Hepatocyte (in vitro differentiated cells): ENCODE data around the gene ANKRD31. TPM values are rescaled to one million over a fixed set of nuclear protein-coding genes. Genes with fewer than 3 reads are reported as not detected.

ENCODE experiments used
- DNase-seq: peaks from one replicate; pipeline ENCODE4 v3.0.0-alpha.2; 2016; ENCODE audit warnings: low spot score
- H2AFZ ChIP-seq: fragments of 200-600 bp; sonication (generic); 2 replicates; pipeline ENCODE4 v1.6.0; 2016; ENCODE audit warnings: antibody characterized with exemption, mild to moderate bottlenecking
- H3K27ac ChIP-seq: fragments of 200-600 bp; sonication (generic); 2 replicates; pipeline ENCODE4 v1.5.1; 2016; ENCODE audit warnings: mild to moderate bottlenecking
- H3K27me3 ChIP-seq: fragments of 200-600 bp; sonication (generic); 2 replicates; pipeline ENCODE4 v1.6.1; 2016
- H3K36me3 ChIP-seq: fragments of 200-600 bp; sonication (generic); replicated peaks from 2 replicates; pipeline ENCODE4 v1.5.1; 2016; ENCODE audit warnings: low read depth; ENCODE audit not compliant: insufficient read depth
- H3K4me1 ChIP-seq: fragments of 200-600 bp; sonication (generic); 2 replicates; pipeline ENCODE4 v1.5.1; 2016; ENCODE audit warnings: mild to moderate bottlenecking, moderate library complexity; ENCODE audit not compliant: insufficient read depth
- H3K4me2 ChIP-seq: fragments of 200-600 bp; sonication (generic); 2 replicates; pipeline ENCODE4 v1.6.0; 2016
- H3K4me3 ChIP-seq: fragments of 200-600 bp; sonication (generic); 2 replicates; pipeline ENCODE4 v1.5.1; 2016; ENCODE audit warnings: mild to moderate bottlenecking
- H3K79me2 ChIP-seq: fragments of 200-600 bp; sonication (generic); 2 replicates; pipeline ENCODE4 v1.6.0; 2017; ENCODE audit warnings: mild to moderate bottlenecking
- H3K9me2 ChIP-seq: fragments of 200-600 bp; sonication (generic); replicated peaks from 2 replicates; pipeline ENCODE4 v1.6.0; 2017; ENCODE audit warnings: mild to moderate bottlenecking; ENCODE audit not compliant: insufficient read depth
- H3K9me3 ChIP-seq: fragments of 200-600 bp; sonication (generic); 2 replicates; pipeline ENCODE4 v1.5.1; 2016; ENCODE audit warnings: low read depth, mild to moderate bottlenecking
- H4K20me1 ChIP-seq: fragments of 200-600 bp; sonication (generic); 2 replicates; pipeline ENCODE4 v1.6.0; 2016; ENCODE audit warnings: mild to moderate bottlenecking; ENCODE audit not compliant: insufficient read depth, poor library complexity, severe bottlenecking
- CTCF ChIP-seq: fragments of 200-600 bp; sonication (generic); IDR thresholded peaks from 2 replicates; pipeline ENCODE4 v1.5.1; 2016; ENCODE audit warnings: antibody characterized with exemption, mild to moderate bottlenecking; ENCODE audit not compliant: poor library complexity
- EZH2 ChIP-seq: fragments of 200-600 bp; sonication (generic); IDR thresholded peaks from 2 replicates; pipeline ENCODE4 v1.6.1; 2016; ENCODE audit warnings: antibody characterized with exemption, mild to moderate bottlenecking, borderline replicate concordance
- EZH2phosphoT487 ChIP-seq: fragments of 200-600 bp; sonication (generic); IDR thresholded peaks from one replicate; pipeline ENCODE4 v1.6.1; 2018; ENCODE audit warnings: antibody characterized with exemption, mild to moderate bottlenecking, low read depth, moderate library complexity; ENCODE audit not compliant: unreplicated experiment, severe bottlenecking
- WGBS: methylation state at CpG from one replicate; pipeline ENCODE4 v1.1.6; 2016; ENCODE audit warnings: low lambda C conversion rate; ENCODE audit errors: missing lambda C conversion rate; 5-methylcytosine and 5-hydroxymethylcytosine counted together
- polyA plus RNA-seq: library from polyadenylated mRNA; unstranded; fragments of >200 nt; fragmentation: Nextera tagmentation; extraction: Ambion mirVana; gene quantifications from 2 replicates; pipeline ENCODE4 v1.2.1, GENCODE V29; 2016
- total RNA-seq: library from RNA; depleted of rRNA; stranded (reverse); fragments of >200 nt; gene quantifications from 2 replicates; pipeline ENCODE4 v1.2.3, GENCODE V29; 2014

Gene ANKRD31
- total and polyA plus RNA-seq, 2 experiments from 2014 or later: 0.19 to 0.47 TPM

- no peaks in the 10 kb centered on the region for H3K9me2 ChIP-seq
- no peaks in the 10 kb centered on the region for H3K27me3 ChIP-seq
- no peaks in the 10 kb centered on the region for H4K20me1 ChIP-seq
- 48% methylated on average over 4 of the region's 4 CpGs for WGBS
- H3K36me3 ChIP-seq: no peaks in the 10 kb centered on the region
- no peaks in the 10 kb centered on the region for H3K4me1 ChIP-seq
- no peak overlapping the region for H3K4me2 ChIP-seq
- no peak overlapping the region for H3K27ac ChIP-seq
- H3K79me2 ChIP-seq: no peaks in the 10 kb centered on the region
- no peaks in the 10 kb centered on the region for H3K9me3 ChIP-seq
- H2AFZ ChIP-seq: no peak overlapping the region
- no peak overlapping the region for H3K4me3 ChIP-seq
- TF ChIP-seq EZH2phosphoT487 (no peak), CTCF (no peak)
- peak; percentile 10 for DNase-seq
These were observed 21.8 kb downstream of the ANKRD31 start for GRCh38 chr5:75214928-75215327.

DNA sequence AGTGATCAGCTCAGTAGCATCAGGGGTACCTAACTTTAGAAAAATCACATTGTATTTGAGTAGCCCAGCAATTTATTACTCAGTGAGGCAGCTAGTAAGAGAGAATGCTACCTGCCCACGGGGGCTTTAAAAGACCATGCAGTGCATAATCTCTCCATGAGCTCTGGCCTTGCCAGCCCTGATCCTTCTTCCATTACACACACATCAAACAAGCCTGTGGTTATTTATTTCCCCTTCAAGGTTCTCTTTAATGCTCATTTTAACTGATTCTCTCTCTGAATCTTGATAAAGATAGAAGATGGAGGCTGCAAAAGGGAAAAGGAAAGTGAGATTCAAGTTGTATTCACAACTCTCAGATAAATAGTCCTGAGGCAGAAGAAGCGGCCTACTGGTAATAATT, 22.3 kb downstream of the ANKRD31 start:
- Histone ChIP-seq H3K4me2 (no peak overlapping the region), H3K79me2 (no peaks in the 10 kb centered on the region), H2AFZ (no peak overlapping the region), H3K9me2 (no peaks in the 10 kb centered on the region), H3K27ac (no peak overlapping the region), H3K27me3 (no peaks in the 10 kb centered on the region), H3K36me3 (no peaks in the 10 kb centered on the region), H3K9me3 (no peaks in the 10 kb centered on the region), H3K4me3 (no peak overlapping the region), H3K4me1 (no peaks in the 10 kb centered on the region), H4K20me1 (no peaks in the 10 kb centered on the region)
- TF ChIP-seq EZH2 (no peak), CTCF (no peak), EZH2phosphoT487 (no peak)
- no peak for DNase-seq
- 87% methylated on average over 2 of the region's 2 CpGs for WGBS

DNA sequence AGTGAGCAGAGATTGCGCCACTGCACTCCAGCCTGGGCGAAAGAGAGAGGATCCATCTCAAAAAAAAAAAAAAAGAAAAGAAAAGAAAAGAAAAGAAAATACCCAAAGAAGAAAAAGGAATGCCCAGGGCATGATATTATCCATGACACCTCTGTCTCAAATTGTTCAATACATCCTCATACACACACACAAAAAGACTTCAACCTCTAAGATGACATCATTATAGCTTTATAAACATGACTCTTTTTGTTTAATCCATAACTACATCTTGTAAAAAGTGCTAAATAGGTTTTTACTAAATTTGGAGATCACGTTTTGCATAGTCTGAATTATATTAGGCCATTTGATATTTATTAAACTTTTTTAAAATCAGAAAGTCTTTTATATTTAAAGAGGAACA, 33.1 kb downstream of the ANKRD31 start:
- H4K20me1 ChIP-seq: no peaks in the 10 kb centered on the region
- no peak overlapping the region for H3K4me3 ChIP-seq

More for the DNA sequence above, 33.1 kb downstream of the ANKRD31 start:
- Histone ChIP-seq H3K9me2 (no peaks in the 10 kb centered on the region), H3K4me2 (no peak overlapping the region), H3K27ac (no peak overlapping the region), H3K9me3 (no peaks in the 10 kb centered on the region), H3K4me1 (no peaks in the 10 kb centered on the region), H3K79me2 (no peaks in the 10 kb centered on the region), H3K27me3 (no peaks in the 10 kb centered on the region), H3K36me3 (no peaks in the 10 kb centered on the region), H2AFZ (no peak overlapping the region)
- TF ChIP-seq EZH2: no peak
- TF ChIP-seq EZH2phosphoT487: no peak
- no peak for TF ChIP-seq CTCF
- no peak for DNase-seq
- whole genome bisulfite sequencing: 94% methylated on average over 3 of the region's 3 CpGs
